IgD-negative memory B cell (primary cell): ENCODE measurements around the gene TUBGCP3. TPM values are rescaled to one million over a fixed set of nuclear protein-coding genes. Genes with fewer than 3 reads are reported as not detected.

Source experiments
- H3K27ac Mint-ChIP-seq, 3 donors: one replicate each; pipeline ENCODE4 v1.8.0; 2020 to 2022; ENCODE audit warnings: mild to moderate bottlenecking in 3 of 3, mixed read lengths in 3 of 3, moderate library complexity in 1 of 3
- H3K27me3 Mint-ChIP-seq: one replicate; pipeline ENCODE4 v1.8.0; 2021; ENCODE audit warnings: mixed read lengths
- H3K36me3 Mint-ChIP-seq: one replicate; pipeline ENCODE4 v1.8.0; 2020; ENCODE audit warnings: mild to moderate bottlenecking, mixed read lengths
- H3K4me1 Mint-ChIP-seq, 3 donors: one replicate each; pipeline ENCODE4 v1.8.0; 2020 to 2022; ENCODE audit warnings: mixed read lengths in 3 of 3, mild to moderate bottlenecking in 1 of 3
- H3K4me3 Mint-ChIP-seq, 4 donors: one replicate each; pipeline ENCODE4 v1.8.0; 2020 to 2022; ENCODE audit warnings: mild to moderate bottlenecking in 4 of 4, mixed read lengths in 4 of 4, moderate library complexity in 3 of 4
- H3K9me3 Mint-ChIP-seq, 3 donors: one replicate each; pipeline ENCODE4 v1.8.0; 2020 to 2021; ENCODE audit warnings: mixed read lengths in 3 of 3, mild to moderate bottlenecking in 1 of 3
- polyA plus RNA-seq: library from polyadenylated mRNA; unstranded; fragments of 300-500 nt; fragmentation: Illumina TruSeq; gene quantifications from one replicate; pipeline ENCODE4 v1.2.3, GENCODE V29; 2021

The TUBGCP3 gene
- polyA plus RNA-seq, 1 donor from 2014 or later: 17.9 TPM

- H3K36me3 Mint-ChIP-seq: peaks cover 2% of the 10 kb centered on the region
- no peaks in the 10 kb centered on the region for H3K9me3 Mint-ChIP-seq
- no peak overlapping the region for H3K4me3 Mint-ChIP-seq
- H3K27ac Mint-ChIP-seq: no peak overlapping the region
- H3K4me1 Mint-ChIP-seq: no peaks in the 10 kb centered on the region
- H3K27me3 Mint-ChIP-seq: peaks cover 10% of the 10 kb centered on the region
Measured at GRCh38 chr13:112446867-112447266, 141.1 kb downstream of the TUBGCP3 start.

GRCh38 chr13:112446347-112446861, 141.5 kb downstream of the TUBGCP3 start:
- Mint-ChIP-seq H3K27ac (no peak overlapping the region), H3K4me1 (no peaks in the 10 kb centered on the region), H3K27me3 (peaks cover 10% of the 10 kb centered on the region), H3K36me3 (peaks cover 2% of the 10 kb centered on the region), H3K4me3 (no peak overlapping the region), H3K9me3 (no peaks in the 10 kb centered on the region)

DNA sequence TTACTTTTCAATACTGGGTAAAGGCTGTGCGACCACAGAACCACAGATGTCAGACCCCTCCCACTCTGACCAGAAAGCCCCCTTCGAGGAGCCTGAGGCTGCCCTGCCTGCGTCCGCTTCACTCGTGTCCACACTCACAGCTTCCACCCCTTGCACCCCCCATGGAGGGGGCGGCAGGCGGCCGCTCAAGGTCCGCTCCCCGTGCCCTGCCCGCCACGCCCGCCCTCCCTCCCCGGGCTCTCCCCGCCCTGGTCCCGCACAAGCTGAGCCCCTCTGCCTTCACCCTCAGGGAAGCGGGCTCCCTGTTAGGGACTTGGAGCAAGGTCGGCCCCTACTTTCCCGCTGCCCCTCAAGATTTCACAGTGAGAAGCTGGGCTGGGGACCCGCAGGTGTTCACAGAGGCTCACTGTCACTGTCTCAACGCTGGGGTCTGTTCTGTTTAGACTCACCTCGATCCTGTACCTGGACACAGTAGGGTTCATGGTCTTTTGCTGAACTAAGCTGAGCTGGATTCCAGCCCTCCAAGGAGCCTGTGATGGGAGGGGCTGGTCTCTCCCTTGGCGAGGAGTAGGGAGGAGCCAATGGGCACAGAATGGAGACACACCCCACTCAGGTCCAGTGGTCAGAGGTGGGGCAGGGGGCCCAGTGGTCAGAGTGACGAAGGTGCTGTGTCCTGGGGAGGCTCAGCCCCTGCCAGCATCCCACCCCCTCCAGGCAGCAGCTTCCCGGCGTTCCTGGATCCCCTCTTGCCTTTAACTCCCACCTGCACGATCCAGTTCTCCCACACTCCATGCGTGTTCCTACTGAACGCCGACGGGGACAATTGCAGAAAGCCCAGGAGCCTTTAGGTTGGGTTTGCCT, 142.3 kb downstream of the TUBGCP3 start:
- H3K4me3 Mint-ChIP-seq: no peak overlapping the region
- no peak overlapping the region for H3K27ac Mint-ChIP-seq
- peaks cover 11% of the 10 kb centered on the region for H3K27me3 Mint-ChIP-seq
- H3K9me3 Mint-ChIP-seq: no peaks in the 10 kb centered on the region
- peaks cover 2% of the 10 kb centered on the region for H3K36me3 Mint-ChIP-seq
- no peaks in the 10 kb centered on the region for H3K4me1 Mint-ChIP-seq

GRCh38 chr13:112444416-112445399, 143.2 kb downstream of the TUBGCP3 start:
- Mint-ChIP-seq H3K27me3 (peaks cover 12% of the 10 kb centered on the region), H3K4me1 (no peaks in the 10 kb centered on the region), H3K4me3 (no peak overlapping the region), H3K27ac (no peak overlapping the region), H3K36me3 (peaks cover 2% of the 10 kb centered on the region), H3K9me3 (no peaks in the 10 kb centered on the region)

- H3K9me3 Mint-ChIP-seq: no peaks in the 10 kb centered on the region
- no peak overlapping the region for H3K27ac Mint-ChIP-seq
- no peaks in the 10 kb centered on the region for H3K4me1 Mint-ChIP-seq
- H3K27me3 Mint-ChIP-seq: peaks cover 12% of the 10 kb centered on the region
- H3K36me3 Mint-ChIP-seq: peaks cover 2% of the 10 kb centered on the region
- H3K4me3 Mint-ChIP-seq: no peak overlapping the region
Measured at GRCh38 chr13:112443995-112444311, 144.0 kb downstream of the TUBGCP3 start.

- H3K4me1 Mint-ChIP-seq: no peaks in the 10 kb centered on the region
- H3K36me3 Mint-ChIP-seq: peaks cover under 1% of the 10 kb centered on the region
- H3K9me3 Mint-ChIP-seq: peaks cover 0 to 2% (median 0%) of the 10 kb centered on the region in 3 donors
- peak overlapping the region in 1 of 4 donors; percentile 57 for H3K4me3 Mint-ChIP-seq
- H3K27ac Mint-ChIP-seq: no peak overlapping the region
- H3K27me3 Mint-ChIP-seq: peaks cover 12% of the 10 kb centered on the region
Measured at GRCh38 chr13:112443191-112443994, 144.6 kb downstream of the TUBGCP3 start.

DNA sequence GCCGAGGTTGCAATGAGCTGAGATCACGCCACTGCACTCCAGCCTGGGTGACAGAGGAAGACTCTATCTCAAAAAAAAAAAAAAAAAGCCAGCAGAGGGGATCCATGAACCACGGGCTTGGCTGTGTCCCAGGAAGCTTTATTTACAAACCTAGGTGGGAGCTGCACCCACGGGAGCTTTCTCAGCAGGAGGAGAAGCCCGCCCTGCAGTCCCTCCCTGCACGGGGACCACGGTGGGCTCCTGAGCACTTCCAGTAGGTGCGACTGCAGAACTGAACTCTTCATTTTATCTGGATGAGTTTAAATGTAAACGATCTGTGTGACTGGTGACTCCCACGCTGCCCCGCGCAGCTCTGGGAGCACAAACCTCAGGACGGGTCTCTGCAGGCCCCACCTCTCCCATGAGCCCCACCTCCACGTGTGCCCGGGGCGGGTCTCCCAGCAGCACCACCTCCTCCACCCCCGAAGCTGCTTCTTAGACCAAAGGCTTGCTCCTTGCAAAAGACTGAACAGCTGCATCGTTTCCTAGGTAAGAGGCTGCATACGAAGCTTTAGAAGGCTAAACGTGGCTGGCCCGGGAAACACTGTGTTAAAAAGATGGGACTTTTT, 145.4 kb downstream of the TUBGCP3 start:
- Mint-ChIP-seq H3K4me1 (no peaks in the 10 kb centered on the region), H3K36me3 (no peaks in the 10 kb centered on the region), H3K4me3 (peak overlapping the region in 1 of 4 donors; percentile 57), H3K9me3 (peaks cover 0 to 5% (median 2%) of the 10 kb centered on the region in 3 donors), H3K27ac (no peak overlapping the region), H3K27me3 (peaks cover 12% of the 10 kb centered on the region)

DNA sequence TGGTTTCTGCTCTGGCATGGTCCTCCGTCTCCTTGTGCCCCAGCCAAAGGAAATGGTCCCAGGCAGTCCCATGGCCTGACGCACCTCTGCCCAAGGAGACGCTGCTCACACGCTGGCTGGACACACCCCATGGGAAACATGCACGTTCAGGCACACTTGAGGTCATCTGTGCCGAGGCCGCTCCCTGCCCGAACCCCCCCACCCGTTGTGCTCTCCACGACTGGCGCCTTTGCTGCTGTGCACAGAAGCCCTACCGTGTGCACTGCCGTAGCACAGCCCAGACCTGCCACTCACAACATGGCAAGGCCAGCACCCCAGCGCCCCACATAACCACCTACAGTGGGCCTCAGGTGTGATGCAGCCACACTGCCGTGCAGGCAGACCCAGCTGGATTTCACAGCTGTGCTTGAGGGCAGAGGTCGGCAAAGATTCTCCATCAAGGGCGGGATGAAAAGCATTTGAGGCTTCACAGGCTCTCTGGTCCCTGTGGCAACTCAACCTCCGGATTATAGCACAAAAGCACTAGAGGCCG, 146.1 kb downstream of the TUBGCP3 start:
- Mint-ChIP-seq H3K36me3 (no peaks in the 10 kb centered on the region), H3K27me3 (peaks cover 9% of the 10 kb centered on the region), H3K27ac (no peak overlapping the region), H3K4me1 (no peaks in the 10 kb centered on the region), H3K9me3 (peaks cover 0 to 5% (median 2%) of the 10 kb centered on the region in 3 donors), H3K4me3 (no peak overlapping the region)

DNA sequence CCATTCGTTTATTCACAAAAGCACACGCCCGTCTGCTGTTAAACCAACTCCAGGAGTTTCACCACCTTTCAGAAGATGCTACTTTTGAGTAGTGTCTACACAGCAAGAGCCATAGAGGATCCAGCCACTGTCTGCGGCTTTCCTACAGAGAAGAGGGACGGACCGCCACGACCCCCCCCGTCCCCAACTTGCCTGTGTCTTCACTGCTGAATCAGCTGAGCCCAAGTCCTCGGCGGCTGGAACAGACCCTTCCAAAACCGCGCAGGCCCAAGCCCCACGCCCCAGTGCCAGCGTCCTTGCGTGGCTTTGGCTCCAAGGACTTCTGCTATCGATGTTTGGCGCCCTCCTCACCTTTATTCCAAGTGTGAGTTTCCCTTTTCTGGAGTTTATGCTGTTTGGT, 146.7 kb downstream of the TUBGCP3 start:
- Mint-ChIP-seq H3K4me3 (no peak overlapping the region), H3K9me3 (peaks cover 0 to 5% (median 2%) of the 10 kb centered on the region in 3 donors)

GRCh38 chr13:112438515-112438914, 149.4 kb downstream of the TUBGCP3 start:
- Mint-ChIP-seq H3K36me3 (no peaks in the 10 kb centered on the region), H3K4me3 (no peak overlapping the region), H3K27me3 (peaks cover 7% of the 10 kb centered on the region), H3K4me1 (peaks cover 0 to 1% (median 0%) of the 10 kb centered on the region in 3 donors), H3K27ac (no peak overlapping the region), H3K9me3 (peaks cover 0 to 8% (median 5%) of the 10 kb centered on the region in 3 donors)

More for the DNA sequence above, 146.7 kb downstream of the TUBGCP3 start:
- H3K36me3 Mint-ChIP-seq: no peaks in the 10 kb centered on the region
- H3K27ac Mint-ChIP-seq: no peak overlapping the region
- no peaks in the 10 kb centered on the region for H3K4me1 Mint-ChIP-seq
- H3K27me3 Mint-ChIP-seq: peaks cover 11% of the 10 kb centered on the region

DNA sequence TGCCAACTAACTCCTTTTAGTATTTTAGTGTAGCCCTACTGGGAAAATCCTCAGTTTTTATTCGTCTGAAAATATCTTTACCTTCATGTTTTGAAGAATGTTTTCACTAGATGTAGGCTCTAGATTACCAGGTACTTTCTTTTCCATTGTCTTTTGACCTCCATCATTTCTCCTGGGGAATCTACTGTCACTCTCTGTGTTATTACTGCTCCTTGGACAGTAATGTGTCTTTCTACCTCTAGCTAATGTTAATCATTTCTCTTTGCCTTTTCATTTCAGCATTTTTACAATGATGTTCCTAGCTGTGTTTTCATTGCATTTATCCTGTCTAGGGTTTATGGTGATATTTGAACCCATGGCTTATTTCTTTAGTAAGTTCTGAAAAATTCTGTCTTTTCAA, 149.9 kb downstream of the TUBGCP3 start:
- H3K27ac Mint-ChIP-seq: no peak overlapping the region
- H3K4me3 Mint-ChIP-seq: no peak overlapping the region
- no peaks in the 10 kb centered on the region for H3K36me3 Mint-ChIP-seq
- peaks cover 4% of the 10 kb centered on the region for H3K27me3 Mint-ChIP-seq
- H3K4me1 Mint-ChIP-seq: peaks cover 0 to 1% (median 0%) of the 10 kb centered on the region in 3 donors
- peaks cover 0 to 8% (median 5%) of the 10 kb centered on the region in 3 donors for H3K9me3 Mint-ChIP-seq

GRCh38 chr13:112435973-112436372, 152.0 kb downstream of the TUBGCP3 start:
- Mint-ChIP-seq H3K9me3 (peaks cover 0 to 8% (median 5%) of the 10 kb centered on the region in 3 donors), H3K4me1 (peaks cover 0 to 1% (median 0%) of the 10 kb centered on the region in 3 donors), H3K27me3 (peaks cover 6% of the 10 kb centered on the region), H3K36me3 (no peaks in the 10 kb centered on the region), H3K4me3 (peak overlapping the region in 1 of 4 donors; percentile 17), H3K27ac (no peak overlapping the region)
